Common myeloid progenitor, CD34-positive (primary cell): ENCODE measurements around the gene HDAC11.

Experiments used
- CTCF ChIA-PET: fragments of 350-600 bp; sonication (Branson Sonifier 250); formaldehyde crosslinking; loops from one replicate; lab custom pipeline; 2021; ENCODE audit warnings: antibody characterized with exemption; lab: Charles Lee
- POLR2A ChIA-PET: fragments of 350-600 bp; sonication (Branson Sonifier 250); formaldehyde crosslinking; loops from one replicate; lab custom pipeline; 2021; ENCODE audit warnings: antibody characterized with exemption; lab: Charles Lee
- DNase-seq, 3 donors: peaks; one replicate each; pipeline versions ENCODE4 v3.0.0 to v3.0.0-alpha.2; 2013
- H3K27ac ChIP-seq, 2 experiments: 1 replicate in 1 of 2; 2 replicates in 1 of 2; pipeline ENCODE4 v1.7.0; 2013; ENCODE audit warnings: inconsistent platforms in 2 of 2, low read length in 2 of 2, mild to moderate bottlenecking in 2 of 2, low read depth in 1 of 2, moderate library complexity in 1 of 2; ENCODE audit not compliant: severe bottlenecking in 2 of 2, insufficient read depth in 1 of 2, poor library complexity in 1 of 2
- H3K27me3 ChIP-seq, 5 experiments: replicated peaks in 2 of 5; 1 replicate in 3 of 5; 2 replicates in 2 of 5; pipeline versions ENCODE4 v1.6.1 to v1.7.0; 2013; ENCODE audit warnings: low read length in 4 of 5, mild to moderate bottlenecking in 2 of 5, moderate library complexity in 2 of 5, inconsistent platforms in 1 of 5; ENCODE audit not compliant: insufficient read depth in 5 of 5, control insufficient read depth in 4 of 5
- H3K36me3 ChIP-seq, 4 experiments: 1 replicate in 2 of 4; 2 replicates in 2 of 4; pipeline versions ENCODE4 v1.6.1 to v1.7.0; 2013; ENCODE audit warnings: low read length in 3 of 4, control low read depth in 1 of 4, mild to moderate bottlenecking in 1 of 4; ENCODE audit not compliant: control insufficient read depth in 4 of 4, insufficient read depth in 4 of 4
- H3K4me1 ChIP-seq, 4 experiments: 1 replicate in 3 of 4; 2 replicates in 1 of 4; pipeline versions ENCODE4 v1.6.1 to v1.7.1; 2013; ENCODE audit warnings: low read length in 3 of 4, mild to moderate bottlenecking in 3 of 4, control low read depth in 1 of 4, inconsistent platforms in 1 of 4, moderate library complexity in 1 of 4; ENCODE audit not compliant: control insufficient read depth in 4 of 4, insufficient read depth in 4 of 4; ENCODE audit errors: control extremely low read depth in 1 of 4
- H3K4me3 ChIP-seq, 7 experiments: 1 replicate in 4 of 7; 2 replicates in 3 of 7; pipeline versions ENCODE4 v1.5.1 to v1.7.0; 2013; ENCODE audit warnings: mild to moderate bottlenecking in 7 of 7, low read length in 6 of 7, moderate library complexity in 6 of 7, inconsistent platforms in 2 of 7, low read depth in 2 of 7, control low read depth in 1 of 7; ENCODE audit not compliant: insufficient read depth in 4 of 7, control insufficient read depth in 1 of 7; ENCODE audit errors: extremely low read depth in 1 of 7
- H3K9me3 ChIP-seq, 5 experiments: 1 replicate in 4 of 5; 2 replicates in 1 of 5; pipeline versions ENCODE4 v1.6.1 to v1.7.1; 2013; ENCODE audit warnings: low read length in 4 of 5, mild to moderate bottlenecking in 2 of 5, inconsistent platforms in 1 of 5, low read depth in 1 of 5, moderate library complexity in 1 of 5; ENCODE audit not compliant: control insufficient read depth in 4 of 5, insufficient read depth in 2 of 5; ENCODE audit errors: control extremely low read depth in 1 of 5
- WGBS: methylation state at CpG from one replicate; pipeline ENCODE4 v1.1.5; 2013; ENCODE audit not compliant: insufficient coverage; 5-methylcytosine and 5-hydroxymethylcytosine counted together

HDAC11 gene

GRCh38 chr3:13506680-13507079 is 26.6 kb downstream of the HDAC11 start:
- H3K27ac ChIP-seq = no peak overlapping the region

GRCh38 chr3:13507247-13507569 is 27.1 kb downstream of the HDAC11 start:
- WGBS = 71% methylated on average over 2 of the region's 3 CpGs
- H3K4me1 ChIP-seq = peaks cover 1 to 14% (median 10%) of the 10 kb centered on the region in 4 experiments
- CTCF ChIA-PET = interaction anchor here (1.1 to 3.0 kb wide), 3 partner anchors 11 to 146 kb away, joined by 3 to 10 read pairs (median 5); no protein-coding TSS in a partner anchor

More at GRCh38 chr3:13506680-13507079, 26.6 kb downstream of the HDAC11 start:
- H3K9me3 ChIP-seq = no peaks in the 10 kb centered on the region
- no peaks in the 10 kb centered on the region for H3K27me3 ChIP-seq
- DNase-seq = no peak
- 69% methylated on average over 2 of the region's 4 CpGs for WGBS
- POLR2A ChIA-PET = no interaction called here
- H3K36me3 ChIP-seq = no peaks in the 10 kb centered on the region
- H3K4me1 ChIP-seq = peaks cover 1 to 14% (median 10%) of the 10 kb centered on the region in 4 experiments
- CTCF ChIA-PET = interaction anchor here (1.1 to 3.0 kb wide), 4 partner anchors 11 to 146 kb away, joined by 3 to 10 read pairs (median 4); no protein-coding TSS in a partner anchor
- H3K4me3 ChIP-seq = no peak overlapping the region

GRCh38 chr3:13507570-13508339 is 27.6 kb downstream of the HDAC11 start:
- H3K27ac ChIP-seq = no peak overlapping the region
- peak in 2 of 3 donors; percentile 24 to 37 for DNase-seq
- POLR2A ChIA-PET = no interaction called here
- H3K4me3 ChIP-seq = peak overlapping the region in 1 of 7 experiments; percentile 21
- WGBS = 40% methylated on average over 19 of the region's 20 CpGs
- H3K4me1 ChIP-seq = peaks cover 1 to 14% (median 10%) of the 10 kb centered on the region in 4 experiments
- H3K36me3 ChIP-seq = no peaks in the 10 kb centered on the region
- no peaks in the 10 kb centered on the region for H3K27me3 ChIP-seq
- no peaks in the 10 kb centered on the region for H3K9me3 ChIP-seq
- CTCF ChIA-PET = interaction anchor here (1.1 to 3.0 kb wide), 3 partner anchors 12 to 145 kb away, joined by 3 to 10 read pairs (median 5); no protein-coding TSS in a partner anchor

More at GRCh38 chr3:13507247-13507569, 27.1 kb downstream of the HDAC11 start:
- no peaks in the 10 kb centered on the region for H3K27me3 ChIP-seq
- no peaks in the 10 kb centered on the region for H3K36me3 ChIP-seq
- no peaks in the 10 kb centered on the region for H3K9me3 ChIP-seq
- H3K4me3 ChIP-seq = no peak overlapping the region
- no peak for DNase-seq
- POLR2A ChIA-PET = no interaction called here
- H3K27ac ChIP-seq = no peak overlapping the region

GRCh38 chr3:13508496-13508895 is 28.4 kb downstream of the HDAC11 start:
- DNase-seq = no peak
- peaks cover 1 to 14% (median 10%) of the 10 kb centered on the region in 4 experiments for H3K4me1 ChIP-seq
- POLR2A ChIA-PET = no interaction called here
- H3K36me3 ChIP-seq = no peaks in the 10 kb centered on the region
- no peaks in the 10 kb centered on the region for H3K27me3 ChIP-seq
- H3K9me3 ChIP-seq = no peaks in the 10 kb centered on the region
- H3K4me3 ChIP-seq = no peak overlapping the region
- H3K27ac ChIP-seq = no peak overlapping the region
- WGBS = 92% methylated on average over 7 of the region's 8 CpGs
- CTCF ChIA-PET = interaction anchor here (0.8 to 3.0 kb wide), 3 partner anchors 8 to 22 kb away, joined by 3 to 10 read pairs (median 4); no protein-coding TSS in a partner anchor

- no peak for DNase-seq
- Histone ChIP-seq H3K27ac (no peak overlapping the region), H3K4me3 (no peak overlapping the region), H3K36me3 (no peaks in the 10 kb centered on the region), H3K9me3 (no peaks in the 10 kb centered on the region), H3K4me1 (peaks cover 1 to 14% (median 10%) of the 10 kb centered on the region in 4 experiments), H3K27me3 (no peaks in the 10 kb centered on the region)
- 86% methylated on average over 10 of the region's 15 CpGs for WGBS
- ChIA-PET CTCF (interaction anchor here (0.8 to 3.0 kb wide), 4 partner anchors 9 to 138 kb away, joined by 3 to 10 read pairs (median 4); no protein-coding TSS in a partner anchor), POLR2A (no interaction called here)
These were observed 29.1 kb downstream of the HDAC11 start for GRCh38 chr3:13509059-13509815.

- H3K9me3 ChIP-seq = no peaks in the 10 kb centered on the region
- no peak for DNase-seq
- H3K4me1 ChIP-seq = peaks cover 1 to 14% (median 12%) of the 10 kb centered on the region in 4 experiments
- no peaks in the 10 kb centered on the region for H3K27me3 ChIP-seq
- WGBS = 100% methylated on average over 7 of the region's 8 CpGs
- ChIA-PET POLR2A (no interaction called here), CTCF (interaction anchor here (0.8 to 3.0 kb wide), 4 partner anchors 11 to 138 kb away, joined by 3 to 10 read pairs (median 4); no protein-coding TSS in a partner anchor)
- H3K4me3 ChIP-seq = no peak overlapping the region
- no peaks in the 10 kb centered on the region for H3K36me3 ChIP-seq
- no peak overlapping the region for H3K27ac ChIP-seq
These were observed 29.7 kb downstream of the HDAC11 start for GRCh38 chr3:13509816-13510192.
